HS-5 (cell line): Measurements from ENCODE around the gene PAFAH2.

ENCODE experiments used
- DNase-seq: peaks from one replicate; pipeline ENCODE4 v3.0.0-alpha.2; 2012; ENCODE audit warnings: low read depth

Gene PAFAH2

DNA sequence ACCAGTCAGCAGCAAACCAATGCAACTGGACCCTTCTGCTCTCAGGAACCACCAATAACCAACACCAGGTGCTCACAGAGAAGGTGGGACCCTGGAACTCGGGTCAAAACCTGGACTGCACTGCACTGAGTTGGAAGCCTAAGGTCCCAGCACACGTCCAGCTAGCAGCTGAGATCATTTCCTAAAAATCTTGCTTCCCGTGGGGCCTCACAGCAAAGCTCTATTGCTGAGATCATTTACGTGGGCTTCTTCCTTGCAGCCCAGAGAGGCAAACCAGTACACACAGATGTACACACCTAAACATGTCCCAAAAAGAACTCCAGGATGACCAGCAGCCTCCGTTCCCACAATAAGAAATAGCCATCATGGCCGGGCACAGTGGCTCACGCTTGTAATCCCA lies 68.8 kb downstream of the PAFAH2 start:
- DNase-seq, result no peak

DNA sequence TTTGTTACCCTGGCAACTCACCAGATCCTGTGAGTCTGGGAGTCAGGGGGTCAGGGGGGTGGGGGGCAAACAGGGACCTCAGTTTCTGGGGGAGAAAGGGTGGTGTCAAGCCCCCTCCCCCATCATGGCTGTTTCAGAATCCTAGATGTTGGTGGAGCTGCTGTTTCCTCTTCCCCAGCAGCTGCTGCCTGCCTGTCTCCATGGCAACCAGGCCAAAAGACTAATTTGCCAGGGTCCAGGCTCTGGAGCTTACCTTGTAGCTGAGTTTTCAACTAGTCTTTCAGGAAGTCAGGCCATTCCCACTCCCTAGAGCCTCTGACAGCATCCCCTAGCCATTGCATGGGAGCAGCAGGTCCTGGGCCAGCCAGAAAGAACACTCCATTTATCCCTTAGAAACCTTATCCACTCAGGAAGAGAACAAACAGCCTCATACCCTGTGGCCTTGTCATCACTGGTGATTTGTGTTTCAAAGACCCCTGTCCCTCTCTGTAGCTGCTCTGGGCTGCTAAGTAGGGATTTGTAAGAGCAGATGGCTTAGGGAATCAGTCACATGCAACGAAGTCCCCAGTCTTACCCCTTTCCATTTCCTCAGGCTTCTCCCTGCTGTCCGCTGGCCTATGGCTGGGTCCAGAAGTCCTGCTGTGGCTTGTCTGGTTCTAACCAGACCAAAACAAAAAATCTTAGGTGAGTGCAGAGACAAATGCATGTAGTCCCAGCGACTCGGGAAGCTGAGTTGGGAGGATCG lies 70.2 kb downstream of the PAFAH2 start:
- DNase-seq, result no peak

DNA sequence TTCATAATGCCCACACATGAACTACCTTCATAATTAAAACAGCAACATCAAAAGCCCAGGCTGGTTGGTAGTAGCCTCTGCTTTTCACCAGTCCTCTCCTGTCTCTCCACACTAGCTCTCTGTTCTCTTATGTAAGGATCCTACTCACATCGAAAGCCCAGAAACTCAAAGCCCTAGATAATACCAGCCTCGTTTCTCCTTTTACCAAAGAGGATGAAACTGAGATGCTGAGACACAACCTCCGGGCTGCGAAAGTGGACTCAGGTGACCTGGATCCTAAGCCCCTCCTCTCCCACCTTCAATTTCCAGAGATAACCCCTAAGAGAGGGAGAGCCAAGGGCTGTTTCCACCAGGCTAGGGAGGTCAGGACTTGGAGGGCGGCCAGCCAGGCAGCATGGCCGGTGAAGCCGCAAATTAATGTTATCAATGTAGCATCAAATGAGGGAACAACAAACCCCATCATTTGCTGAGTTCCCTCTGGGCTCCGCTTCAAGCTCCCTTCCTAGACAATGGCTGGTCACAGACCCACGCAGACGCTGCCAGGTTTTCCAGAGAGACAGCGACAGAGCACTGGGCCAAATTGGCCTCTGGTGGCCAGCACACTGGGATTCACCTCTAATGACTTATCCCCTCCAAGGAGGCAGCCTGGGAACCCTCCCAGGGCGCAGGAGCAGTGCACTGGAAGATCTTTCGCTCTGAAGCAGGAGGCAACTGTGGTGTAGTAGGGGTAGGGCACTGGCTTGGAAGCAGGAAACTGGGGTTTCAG lies 70.9 kb downstream of the PAFAH2 start:
- no peak for DNase-seq

DNA sequence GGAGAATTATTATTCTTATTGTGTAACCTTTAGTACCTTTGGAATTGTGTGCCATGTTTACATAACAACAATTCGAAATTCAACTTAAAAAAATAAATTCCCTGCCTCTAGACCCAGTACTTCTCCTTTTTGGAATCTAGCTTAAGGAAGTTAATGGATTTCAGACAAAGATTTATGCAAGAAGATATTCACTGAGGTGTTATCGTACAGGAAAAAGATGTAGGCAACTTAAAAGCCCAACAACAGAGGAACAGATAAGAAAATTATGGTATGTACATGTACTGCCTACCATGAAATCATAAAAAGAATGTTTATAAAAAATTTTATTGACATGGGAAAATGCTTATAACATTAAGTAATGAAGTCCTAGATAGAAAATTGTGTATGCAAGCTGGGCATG lies 73.4 kb downstream of the PAFAH2 start:
- no peak for DNase-seq

DNA sequence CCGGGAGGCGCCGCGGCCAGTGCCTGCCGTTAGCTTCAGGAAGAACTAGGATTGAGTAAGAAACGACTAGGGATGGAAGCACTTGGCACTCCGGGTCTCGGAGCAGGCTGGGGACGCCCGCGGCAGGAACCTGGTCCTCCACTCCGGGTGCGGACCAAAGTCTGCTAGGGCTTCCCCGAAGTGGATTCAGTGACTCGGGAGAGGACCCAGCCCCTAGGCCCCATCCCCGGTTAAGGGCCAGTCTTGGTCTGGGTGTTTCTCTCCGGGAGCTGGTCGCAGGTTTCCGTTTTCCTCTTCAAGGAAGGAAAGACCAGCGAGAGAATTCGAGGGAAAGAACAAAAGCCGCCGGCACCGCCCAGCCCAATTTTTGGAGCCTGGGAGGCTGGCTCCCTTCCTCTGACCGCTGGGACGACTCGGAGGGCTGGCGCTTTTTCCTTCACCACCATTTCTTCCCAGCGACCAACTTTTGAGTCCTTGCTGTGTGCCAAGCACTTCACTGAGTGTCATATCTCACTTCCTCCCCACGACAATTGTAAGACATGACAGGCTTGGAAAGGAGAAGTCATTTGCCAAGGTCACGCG lies 74.8 kb downstream of the PAFAH2 start:
- no peak for DNase-seq

DNA sequence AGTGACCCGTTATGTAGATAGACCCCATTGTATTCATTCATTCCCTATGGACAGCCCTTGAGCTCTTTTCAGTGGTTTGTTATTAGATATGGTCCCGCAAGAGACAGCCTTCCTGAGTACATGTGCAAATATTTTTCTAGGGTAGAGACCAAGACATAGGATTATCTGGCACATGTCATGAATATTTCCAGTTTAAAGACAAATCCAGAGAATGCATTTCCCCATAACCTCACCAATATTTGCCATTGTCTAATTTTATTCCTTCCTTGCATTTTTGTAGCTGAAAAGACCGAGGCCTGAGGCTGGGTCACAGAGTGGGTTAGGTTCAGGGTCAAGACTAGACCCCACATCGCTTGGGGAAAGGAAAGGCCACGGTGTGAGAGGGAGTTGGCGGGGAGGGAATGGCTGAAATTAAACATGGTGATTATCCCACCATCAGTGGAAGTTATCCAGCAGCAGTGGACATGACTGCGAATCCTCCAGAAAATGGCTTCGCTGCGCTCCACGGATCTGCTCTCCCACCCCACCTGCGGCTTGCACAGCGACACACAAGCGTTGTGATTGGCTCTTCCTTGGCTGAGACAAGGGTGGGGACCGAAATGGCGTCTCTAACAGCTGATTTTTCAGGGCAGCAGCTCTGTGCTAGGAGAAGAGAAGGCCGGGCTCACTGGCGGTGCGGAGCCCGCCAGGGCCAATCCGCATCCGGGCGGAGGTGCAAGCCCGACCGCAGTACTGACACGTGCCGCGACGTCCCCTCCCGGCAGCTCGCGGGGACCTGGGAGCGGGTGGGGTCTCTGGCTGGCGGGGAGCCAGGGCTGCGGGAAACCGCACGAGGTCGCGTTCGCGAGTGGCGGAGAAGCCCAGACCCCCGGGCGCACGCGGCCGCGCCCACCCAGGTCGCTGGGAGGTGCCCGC lies 75.5 kb downstream of the PAFAH2 start:
- no peak for DNase-seq

DNA sequence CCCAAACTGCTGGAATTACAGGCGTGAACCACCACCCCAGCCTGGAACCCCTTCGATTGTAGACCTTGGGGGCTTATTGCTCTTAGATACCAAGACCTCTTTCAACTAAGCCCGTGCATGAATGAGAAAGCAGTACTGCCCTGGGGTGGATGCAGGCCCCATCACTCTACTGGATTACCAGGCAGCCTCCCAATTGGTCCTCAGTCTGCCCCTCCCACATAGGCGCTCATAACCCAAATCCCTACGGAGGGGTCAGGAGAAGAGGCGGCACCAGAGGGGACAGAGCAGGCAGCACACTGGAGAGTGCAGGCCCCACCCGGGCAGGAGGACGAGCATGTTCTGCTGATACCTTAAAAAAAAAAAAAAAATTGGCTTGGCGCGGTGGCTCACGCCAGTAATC lies 79.2 kb downstream of the PAFAH2 start:
- no peak for DNase-seq

DNA sequence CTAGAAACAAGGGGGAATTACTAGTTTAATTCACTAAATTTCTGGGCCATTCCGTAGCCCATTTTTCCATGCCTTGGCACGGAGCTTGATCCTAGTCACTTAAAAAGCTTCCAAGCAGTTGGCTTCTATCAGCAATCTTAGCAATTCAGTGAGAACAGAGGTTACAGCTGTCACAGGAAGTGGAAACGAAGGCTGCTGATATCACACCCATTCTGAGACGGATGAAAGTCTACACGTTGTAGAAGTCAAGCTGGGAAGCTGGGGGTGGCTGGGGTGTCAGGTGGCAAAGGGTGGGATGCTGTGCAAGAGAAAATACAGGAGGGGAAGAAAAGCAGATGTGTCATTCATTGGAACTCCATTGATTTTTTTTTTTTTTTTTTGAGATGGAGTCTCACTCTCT lies 79.9 kb downstream of the PAFAH2 start:
- no peak for DNase-seq

DNA sequence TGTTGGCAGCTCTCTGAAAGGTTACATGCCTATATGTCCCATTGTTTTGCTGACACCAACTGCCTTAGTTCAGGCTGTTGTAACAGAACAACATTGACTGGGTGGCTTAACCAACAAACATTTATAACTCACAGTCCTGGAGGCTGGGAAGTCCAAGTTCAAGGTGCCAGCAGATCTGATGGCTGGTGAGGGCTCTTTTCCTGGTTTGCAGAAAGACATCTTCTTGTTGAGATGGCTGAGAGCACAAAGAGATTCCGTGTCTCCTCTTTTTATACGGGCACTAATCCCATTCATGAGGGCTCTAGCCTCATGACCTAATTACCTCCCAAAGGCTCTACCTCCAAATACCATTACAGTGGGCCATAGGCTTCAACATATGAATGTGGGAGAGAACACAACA lies 81.4 kb downstream of the PAFAH2 start:
- no peak for DNase-seq

DNA sequence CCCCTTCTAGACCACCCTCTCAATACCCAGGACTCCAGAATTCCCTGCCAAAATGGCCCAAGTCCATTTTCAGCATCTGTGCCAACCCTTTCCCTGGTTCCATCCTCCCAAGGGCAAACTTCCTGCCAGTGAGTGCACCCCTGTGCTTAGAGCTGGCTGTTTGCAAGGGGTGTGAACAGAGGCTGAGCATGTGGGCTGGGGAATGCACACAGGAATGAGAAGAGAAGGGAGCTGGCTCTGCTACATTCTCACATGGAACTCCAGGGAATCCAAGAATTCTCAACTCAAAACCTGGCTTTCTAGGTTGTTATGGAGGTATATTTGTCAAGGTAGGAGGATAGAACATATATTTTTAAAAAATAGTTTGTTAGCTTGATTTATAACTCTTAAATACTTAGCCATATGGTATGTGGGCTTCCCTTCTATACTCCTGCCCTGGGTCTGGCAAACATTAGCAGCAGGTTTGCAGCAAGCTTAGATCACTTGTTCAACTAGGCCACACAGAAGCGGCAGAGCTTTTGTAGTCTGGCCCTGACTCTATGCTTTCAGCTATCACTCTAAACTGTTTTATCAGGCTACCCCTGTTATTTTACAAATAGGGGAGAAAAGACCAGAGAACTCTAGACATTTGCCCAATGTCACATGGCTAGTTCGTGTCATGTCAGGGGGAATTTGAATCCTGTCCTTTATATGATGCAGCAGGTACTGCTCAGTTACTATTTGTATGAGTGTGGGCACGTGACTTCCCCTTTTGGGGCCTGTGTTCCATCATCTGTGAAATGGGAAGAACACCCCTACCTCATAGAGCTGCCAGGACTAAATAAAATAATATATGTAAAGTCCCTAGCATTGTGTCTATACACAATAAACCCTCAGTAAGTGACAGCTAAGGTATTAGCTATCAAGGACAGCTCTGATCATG lies 83.5 kb downstream of the PAFAH2 start:
- DNase-seq, result no peak

DNA sequence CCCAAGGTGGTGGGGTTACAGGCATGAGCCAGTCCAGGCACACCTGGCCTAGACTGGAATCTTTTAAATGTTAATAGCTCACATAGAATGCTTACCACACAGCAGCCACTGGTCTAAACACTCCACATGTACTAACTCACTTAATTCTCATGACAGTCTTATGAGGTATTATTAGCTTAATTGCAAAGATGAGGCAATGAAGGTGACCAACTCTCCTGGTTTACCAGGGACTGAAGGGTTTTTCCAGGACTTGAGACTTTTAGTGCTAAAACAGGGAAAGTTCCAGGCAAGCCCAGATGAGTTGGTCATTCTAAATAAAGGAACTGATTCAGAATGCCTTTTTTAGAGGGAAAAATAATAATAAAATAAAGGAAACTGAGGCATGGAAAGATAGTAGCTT lies 84.7 kb downstream of the PAFAH2 start:
- DNase-seq, result no peak

DNA sequence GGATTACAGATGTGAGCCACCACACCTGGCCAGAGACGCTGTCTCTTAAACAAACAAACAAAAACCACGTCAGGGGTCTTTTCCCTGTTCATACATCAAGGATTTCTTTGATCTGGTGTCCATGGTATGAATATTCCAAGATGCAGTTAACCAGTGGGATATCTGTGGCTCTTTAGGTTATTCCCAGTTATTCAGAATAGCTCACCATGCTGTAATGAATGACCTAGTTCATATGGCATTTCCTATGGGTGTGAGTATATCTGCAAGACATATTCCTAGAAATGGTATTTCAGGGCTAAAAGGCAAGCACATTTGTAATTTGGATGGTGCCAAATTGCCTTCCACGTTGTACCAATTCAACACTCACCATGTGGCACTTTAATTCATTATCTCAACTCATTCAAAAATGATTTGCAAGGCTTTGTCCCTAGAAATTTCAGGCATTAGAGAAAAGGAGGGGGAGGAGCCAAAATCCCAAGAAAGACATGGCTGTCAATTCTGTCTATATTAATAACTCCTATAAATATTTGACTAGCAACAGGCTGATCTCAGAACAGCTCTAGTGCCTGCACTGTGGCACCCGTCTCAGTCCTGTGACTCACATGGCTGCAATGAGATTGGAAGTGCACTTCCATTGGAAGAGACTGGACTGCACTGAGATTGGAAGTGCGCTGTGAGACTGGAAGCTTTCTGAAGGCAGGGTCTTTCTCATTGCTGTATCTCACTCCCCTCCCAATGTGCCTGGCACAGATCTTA lies 85.6 kb downstream of the PAFAH2 start:
- DNase-seq, result peak; percentile 83

DNA sequence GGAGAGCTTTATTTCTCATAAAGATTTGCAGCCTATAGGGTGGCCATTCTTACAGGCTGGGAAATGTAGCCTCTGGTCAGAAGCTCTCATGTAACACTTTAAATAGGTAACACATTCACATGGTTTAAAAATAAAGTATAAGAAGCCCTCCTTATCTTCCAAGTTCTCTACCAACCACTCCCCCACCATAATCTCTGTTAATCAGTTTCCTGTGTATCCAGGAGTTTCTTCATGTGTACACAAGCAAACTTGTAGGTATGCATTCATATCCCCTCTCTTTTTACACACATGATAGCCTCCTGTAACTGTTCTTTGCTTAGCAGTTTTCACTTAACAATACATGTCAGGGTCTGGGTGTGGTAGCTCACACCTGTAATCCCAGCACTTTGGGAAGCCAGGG lies 86.7 kb downstream of the PAFAH2 start:
- DNase-seq, result no peak
